ENCODE data around the gene VAV1.
"Not testable (repeated sequence)": the region's sequence is repeated elsewhere in the genome, so short reads cannot be mapped to it uniquely, and the experiment has no call there.

The VAV1 gene

DNA sequence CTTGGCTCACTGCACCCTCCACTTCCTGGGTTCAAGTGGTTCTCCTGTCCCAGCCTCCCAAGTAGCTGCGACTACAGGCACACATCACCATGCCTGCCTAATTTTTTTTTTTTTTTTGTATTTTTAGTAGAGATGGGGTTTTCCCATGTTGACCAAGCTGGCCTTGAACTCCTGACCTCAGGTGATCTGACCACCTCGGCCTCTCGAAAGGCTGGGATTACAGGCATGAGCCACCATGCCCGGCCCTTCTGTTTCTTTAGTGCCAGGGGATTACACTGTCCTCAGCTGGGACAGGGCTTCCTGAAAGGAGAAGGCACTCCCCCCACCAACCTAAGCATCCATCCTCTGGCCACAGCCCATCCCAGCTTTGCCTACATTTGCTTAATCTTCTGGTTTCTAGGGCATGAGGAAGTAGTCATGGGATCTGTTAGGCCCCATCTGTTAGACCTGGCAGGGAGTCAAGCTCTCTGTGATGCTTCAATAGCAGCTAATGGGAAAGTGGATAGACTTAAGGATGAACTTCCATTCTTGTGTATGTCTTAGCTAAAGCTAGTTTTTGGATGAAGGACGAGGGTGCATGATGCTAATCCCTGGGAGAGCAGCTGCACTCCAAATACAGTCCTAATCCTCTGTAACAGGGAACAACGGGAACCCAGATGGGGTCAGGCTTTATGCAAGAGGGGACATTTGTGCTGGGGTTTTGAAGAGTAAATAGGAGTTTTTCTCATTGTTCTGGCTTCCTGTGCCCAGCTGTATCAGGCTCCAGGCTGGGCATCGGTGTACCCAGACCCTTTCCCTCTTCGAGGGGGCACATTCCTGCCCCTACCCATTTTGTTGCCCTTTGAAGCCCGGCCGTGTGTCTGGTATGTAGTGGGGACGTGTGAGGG lies 2.6 kb downstream of the VAV1 start:
- H3K4me1 ChIP-seq (ENCODE audit: control insufficient read depth, insufficient read depth, low read length), result peaks cover 8% of the 10 kb centered on the region; the same call in 1 of the 2 replicates
- H3K4me3 ChIP-seq (ENCODE audit: low read depth, low read length), result no peak overlapping the region
- no peak overlapping the region for H3K9ac ChIP-seq (ENCODE audit: low read length)
- H3K27me3 ChIP-seq (ENCODE audit: control insufficient read depth, insufficient read depth, low read length), result no peaks in the 10 kb centered on the region
- H3K9me3 ChIP-seq (ENCODE audit: control insufficient read depth, insufficient read depth, low read depth, low read length), result no peaks in the 10 kb centered on the region
- no peaks in the 10 kb centered on the region for H3K36me3 ChIP-seq (ENCODE audit: control insufficient read depth, insufficient read depth, low read length)
- H3K27ac ChIP-seq (ENCODE audit: low read depth, low read length), result no peak overlapping the region

DNA sequence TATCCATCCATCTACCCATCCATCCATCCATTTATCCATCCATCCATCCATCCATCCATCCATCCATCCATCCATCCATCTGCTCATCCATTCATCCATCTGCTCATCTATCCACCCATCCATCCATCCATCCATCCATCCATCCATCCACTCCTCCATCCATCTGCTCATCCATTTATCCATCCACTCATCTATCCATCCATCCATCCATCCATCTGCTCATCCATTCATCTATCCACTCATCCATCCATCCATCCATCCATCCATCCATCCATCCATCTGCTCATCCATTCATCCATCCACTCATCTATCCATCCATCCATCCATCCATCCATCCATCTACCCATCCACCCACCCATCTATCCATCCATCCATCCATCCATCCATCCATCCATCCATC lies 3.5 kb downstream of the VAV1 start:
- H3K27me3 ChIP-seq (ENCODE audit: control insufficient read depth, insufficient read depth, low read length); H3K36me3 ChIP-seq (ENCODE audit: control insufficient read depth, insufficient read depth, low read length); H3K9me3 ChIP-seq (ENCODE audit: control insufficient read depth, insufficient read depth, low read depth, low read length); H3K27ac ChIP-seq (ENCODE audit: low read depth, low read length); H3K4me3 ChIP-seq (ENCODE audit: low read depth, low read length); H3K4me1 ChIP-seq (ENCODE audit: control insufficient read depth, insufficient read depth, low read length); H3K9ac ChIP-seq (ENCODE audit: low read length): not testable (repeated sequence)

DNA sequence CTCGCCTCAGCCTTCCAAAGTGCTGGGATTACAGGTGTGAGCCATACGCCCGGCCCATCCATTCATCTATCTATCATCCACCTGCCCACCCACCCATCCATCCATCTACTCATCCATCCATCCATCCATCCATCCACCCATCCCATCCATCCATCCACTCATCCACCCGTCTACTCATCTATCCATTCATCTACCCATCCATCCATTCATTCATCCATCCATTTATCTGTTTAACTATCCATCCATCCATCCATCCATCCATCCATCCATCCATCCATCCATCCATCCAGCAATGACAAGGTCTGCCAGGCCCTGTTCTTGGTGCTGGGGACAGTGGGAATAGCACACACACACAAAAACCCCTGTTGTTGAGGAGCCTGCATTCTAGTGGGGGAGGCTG lies 4.5 kb downstream of the VAV1 start:
- Histone ChIP-seq H3K27me3 (ENCODE audit: control insufficient read depth, insufficient read depth, low read length) (no peaks in the 10 kb centered on the region), H3K9me3 (ENCODE audit: control insufficient read depth, insufficient read depth, low read depth, low read length) (no peaks in the 10 kb centered on the region)

DNA sequence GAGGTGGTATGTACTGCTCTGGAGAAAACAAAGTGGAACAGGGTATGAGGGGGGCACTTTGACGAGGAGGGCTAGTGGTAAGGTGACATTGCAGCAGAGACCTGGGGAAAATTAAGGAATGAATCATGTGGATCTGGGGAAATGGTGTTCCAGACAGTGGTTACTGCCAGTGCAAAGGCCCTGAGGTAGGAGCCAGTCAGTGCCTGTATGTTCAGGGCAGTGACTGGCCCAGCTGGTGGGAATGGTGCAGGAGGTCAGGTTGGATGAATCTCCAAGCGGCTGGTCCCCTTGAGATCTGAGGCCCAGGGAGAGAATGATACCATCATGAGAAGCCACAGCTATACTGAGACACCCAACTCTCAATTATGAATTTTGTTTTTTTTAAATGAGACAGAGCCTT lies 4.9 kb downstream of the VAV1 start:
- no peaks in the 10 kb centered on the region for H3K27me3 ChIP-seq (ENCODE audit: control insufficient read depth, insufficient read depth, low read length)
- no peaks in the 10 kb centered on the region for H3K9me3 ChIP-seq (ENCODE audit: control insufficient read depth, insufficient read depth, low read depth, low read length)
- H3K9ac ChIP-seq (ENCODE audit: low read length), result no peak overlapping the region
- no peaks in the 10 kb centered on the region for H3K36me3 ChIP-seq (ENCODE audit: control insufficient read depth, insufficient read depth, low read length)
- no peak overlapping the region for H3K4me3 ChIP-seq (ENCODE audit: low read depth, low read length)
- H3K27ac ChIP-seq (ENCODE audit: low read depth, low read length), result no peak overlapping the region
- peaks cover 8% of the 10 kb centered on the region; the same call in 1 of the 2 replicates for H3K4me1 ChIP-seq (ENCODE audit: control insufficient read depth, insufficient read depth, low read length)

More for the DNA sequence above, 4.5 kb downstream of the VAV1 start:
- Histone ChIP-seq H3K27ac (ENCODE audit: low read depth, low read length) (no peak overlapping the region), H3K4me1 (ENCODE audit: control insufficient read depth, insufficient read depth, low read length) (peaks cover 8% of the 10 kb centered on the region; the same call in 1 of the 2 replicates), H3K4me3 (ENCODE audit: low read depth, low read length) (no peak overlapping the region), H3K36me3 (ENCODE audit: control insufficient read depth, insufficient read depth, low read length) (no peaks in the 10 kb centered on the region), H3K9ac (ENCODE audit: low read length) (no peak overlapping the region)

DNA sequence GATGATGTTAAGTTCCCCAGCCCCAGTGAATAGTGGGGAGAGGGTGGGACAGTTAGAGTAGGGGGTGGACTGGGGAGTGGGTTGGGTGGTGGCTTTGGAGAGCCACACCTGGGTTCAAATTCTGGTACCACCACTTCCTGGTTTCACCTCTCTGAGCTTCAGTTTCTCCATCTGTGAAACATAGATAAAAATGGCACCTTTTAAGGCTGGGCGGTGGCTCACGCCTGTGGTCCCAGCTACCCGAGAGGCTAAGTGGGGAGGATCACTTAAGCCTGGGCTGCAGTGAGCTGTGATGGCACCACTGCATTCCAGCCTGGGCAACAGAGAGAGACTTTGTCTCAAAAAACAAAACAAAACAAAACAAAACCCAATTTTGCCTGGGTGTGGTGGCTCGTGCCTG lies 5.9 kb downstream of the VAV1 start:
- Histone ChIP-seq H3K36me3 (ENCODE audit: control insufficient read depth, insufficient read depth, low read length) (no peaks in the 10 kb centered on the region), H3K27ac (ENCODE audit: low read depth, low read length) (no peak overlapping the region)

DNA sequence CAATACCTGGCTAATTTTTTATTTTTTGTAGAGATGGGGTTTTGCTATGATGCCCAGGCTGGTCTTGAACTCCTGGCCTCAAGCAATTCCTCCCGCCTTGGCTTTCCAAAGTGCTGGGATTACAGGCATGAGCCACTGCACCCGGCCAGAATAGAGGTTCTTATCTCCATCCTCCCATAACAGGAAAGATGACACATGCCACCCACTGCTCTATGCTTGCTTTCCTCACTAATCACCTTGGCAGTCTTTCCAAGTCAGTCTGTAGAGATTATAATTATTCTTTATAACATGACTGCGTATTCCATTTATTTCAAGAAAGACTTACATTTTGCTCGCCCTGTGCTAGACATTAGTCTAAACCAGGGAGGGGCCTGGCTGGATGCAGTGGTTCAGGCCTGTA lies 6.7 kb downstream of the VAV1 start:
- Histone ChIP-seq H3K9ac (ENCODE audit: low read length) (no peak overlapping the region), H3K27me3 (ENCODE audit: control insufficient read depth, insufficient read depth, low read length) (no peaks in the 10 kb centered on the region), H3K9me3 (ENCODE audit: control insufficient read depth, insufficient read depth, low read depth, low read length) (no peaks in the 10 kb centered on the region), H3K36me3 (ENCODE audit: control insufficient read depth, insufficient read depth, low read length) (no peaks in the 10 kb centered on the region), H3K4me1 (ENCODE audit: control insufficient read depth, insufficient read depth, low read length) (no peaks in the 10 kb centered on the region), H3K4me3 (ENCODE audit: low read depth, low read length) (no peak overlapping the region), H3K27ac (ENCODE audit: low read depth, low read length) (no peak overlapping the region)

More for the DNA sequence above, 5.9 kb downstream of the VAV1 start:
- Histone ChIP-seq H3K4me3 (ENCODE audit: low read depth, low read length) (no peak overlapping the region), H3K9me3 (ENCODE audit: control insufficient read depth, insufficient read depth, low read depth, low read length) (no peaks in the 10 kb centered on the region), H3K27me3 (ENCODE audit: control insufficient read depth, insufficient read depth, low read length) (no peaks in the 10 kb centered on the region), H3K4me1 (ENCODE audit: control insufficient read depth, insufficient read depth, low read length) (peaks cover 2% of the 10 kb centered on the region; the same call in 1 of the 2 replicates), H3K9ac (ENCODE audit: low read length) (no peak overlapping the region)

DNA sequence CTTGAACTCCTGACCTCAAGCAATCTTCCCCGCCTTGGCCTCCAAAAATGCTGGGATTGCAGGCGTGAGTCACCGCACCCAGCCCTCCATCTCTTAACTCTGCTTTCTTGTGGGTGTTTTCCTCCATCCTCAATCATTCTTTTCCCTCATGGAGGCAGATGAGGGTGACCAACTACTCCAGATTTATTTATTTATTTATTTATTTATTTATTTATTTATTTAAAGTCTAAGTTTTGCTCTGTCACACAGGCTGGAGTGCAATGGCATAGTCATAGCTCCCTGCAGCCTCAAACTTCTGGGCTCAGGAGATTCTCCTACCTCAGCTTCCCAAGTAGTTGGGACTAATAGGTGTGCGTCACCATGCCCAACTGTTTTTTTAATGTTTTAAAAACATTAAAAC lies 14.9 kb downstream of the VAV1 start:
- Histone ChIP-seq H3K9ac (ENCODE audit: low read length) (no peak overlapping the region), H3K36me3 (ENCODE audit: control insufficient read depth, insufficient read depth, low read length) (no peaks in the 10 kb centered on the region), H3K9me3 (ENCODE audit: control insufficient read depth, insufficient read depth, low read depth, low read length) (peaks cover 13% of the 10 kb centered on the region; the same call in 1 of the 2 replicates), H3K27ac (ENCODE audit: low read depth, low read length) (no peak overlapping the region), H3K27me3 (ENCODE audit: control insufficient read depth, insufficient read depth, low read length) (no peaks in the 10 kb centered on the region), H3K4me1 (ENCODE audit: control insufficient read depth, insufficient read depth, low read length) (no peaks in the 10 kb centered on the region), H3K4me3 (ENCODE audit: low read depth, low read length) (no peak overlapping the region)

DNA sequence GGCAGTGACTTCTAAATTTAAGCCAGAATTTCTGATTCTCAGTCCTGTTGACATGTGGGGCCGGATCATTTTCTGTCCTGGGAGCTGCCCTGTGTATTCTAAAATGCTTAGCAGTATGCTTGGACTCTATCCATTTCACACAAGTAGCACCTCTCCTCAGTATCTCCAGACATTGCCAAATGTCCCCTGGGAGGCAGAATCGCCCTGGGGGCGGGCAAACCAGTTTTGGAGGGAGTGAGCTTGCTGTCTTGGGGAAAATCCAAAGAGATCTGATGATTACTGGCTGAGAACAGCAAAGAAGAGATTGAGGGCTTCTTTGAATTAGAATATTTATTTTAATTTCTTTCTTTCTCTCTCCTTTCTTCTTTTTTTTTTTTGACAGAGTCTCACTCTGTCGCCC lies 16.4 kb downstream of the VAV1 start:
- Histone ChIP-seq H3K4me1 (ENCODE audit: control insufficient read depth, insufficient read depth, low read length) (no peaks in the 10 kb centered on the region), H3K27ac (ENCODE audit: low read depth, low read length) (no peak overlapping the region), H3K9me3 (ENCODE audit: control insufficient read depth, insufficient read depth, low read depth, low read length) (peaks cover 14% of the 10 kb centered on the region), H3K4me3 (ENCODE audit: low read depth, low read length) (no peak overlapping the region), H3K36me3 (ENCODE audit: control insufficient read depth, insufficient read depth, low read length) (no peaks in the 10 kb centered on the region), H3K27me3 (ENCODE audit: control insufficient read depth, insufficient read depth, low read length) (no peaks in the 10 kb centered on the region), H3K9ac (ENCODE audit: low read length) (no peak overlapping the region)

DNA sequence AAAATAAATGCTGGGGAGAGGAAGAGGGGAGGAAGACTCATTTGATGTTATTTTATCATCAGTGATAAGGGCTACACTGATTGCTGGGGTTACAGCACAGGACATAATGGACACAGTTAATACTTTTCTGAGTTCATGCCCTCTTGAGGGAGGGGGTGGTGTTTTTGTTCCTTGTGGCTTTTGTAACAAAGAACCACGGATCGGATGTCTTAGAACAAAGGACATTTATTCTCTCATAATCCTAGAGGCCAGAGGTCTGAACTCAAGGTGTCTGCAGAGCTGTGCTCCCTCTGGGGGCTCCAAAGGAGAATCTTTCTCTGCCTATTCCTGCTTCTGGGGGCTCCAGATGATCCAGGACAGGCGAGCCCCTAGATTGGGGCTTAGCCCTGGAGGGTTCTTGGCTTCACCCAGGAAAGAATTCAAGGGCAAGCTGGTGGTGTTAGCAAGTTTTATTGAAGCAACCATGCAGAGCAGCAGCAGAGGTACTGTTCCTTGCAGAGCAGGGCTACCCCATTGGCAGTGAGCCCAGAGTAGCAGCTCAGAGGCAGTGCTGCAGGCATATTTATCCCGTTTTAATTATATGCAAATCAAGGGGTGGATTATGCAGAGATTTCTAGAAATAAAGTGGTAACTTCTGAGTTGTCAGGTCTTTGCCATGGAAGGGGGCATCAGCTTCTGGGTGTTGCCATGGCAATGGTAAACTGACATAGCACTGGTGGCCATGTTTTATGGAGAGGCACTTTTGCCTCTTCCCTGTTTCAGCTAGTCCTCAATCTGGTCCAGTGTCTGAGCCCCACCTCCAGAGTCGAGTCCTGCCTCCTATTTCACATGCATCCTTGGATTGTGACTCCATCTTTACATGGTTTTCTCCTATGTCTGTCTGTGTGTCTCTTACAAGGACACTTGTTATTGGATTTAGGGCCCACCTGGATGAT lies 18.0 kb downstream of the VAV1 start:
- Histone ChIP-seq H3K9me3 (ENCODE audit: control insufficient read depth, insufficient read depth, low read depth, low read length) (peaks cover 27% of the 10 kb centered on the region), H3K9ac (ENCODE audit: low read length) (no peak overlapping the region), H3K4me1 (ENCODE audit: control insufficient read depth, insufficient read depth, low read length) (no peaks in the 10 kb centered on the region), H3K4me3 (ENCODE audit: low read depth, low read length) (no peak overlapping the region), H3K36me3 (ENCODE audit: control insufficient read depth, insufficient read depth, low read length) (no peaks in the 10 kb centered on the region), H3K27me3 (ENCODE audit: control insufficient read depth, insufficient read depth, low read length) (no peaks in the 10 kb centered on the region), H3K27ac (ENCODE audit: low read depth, low read length) (no peak overlapping the region)

DNA sequence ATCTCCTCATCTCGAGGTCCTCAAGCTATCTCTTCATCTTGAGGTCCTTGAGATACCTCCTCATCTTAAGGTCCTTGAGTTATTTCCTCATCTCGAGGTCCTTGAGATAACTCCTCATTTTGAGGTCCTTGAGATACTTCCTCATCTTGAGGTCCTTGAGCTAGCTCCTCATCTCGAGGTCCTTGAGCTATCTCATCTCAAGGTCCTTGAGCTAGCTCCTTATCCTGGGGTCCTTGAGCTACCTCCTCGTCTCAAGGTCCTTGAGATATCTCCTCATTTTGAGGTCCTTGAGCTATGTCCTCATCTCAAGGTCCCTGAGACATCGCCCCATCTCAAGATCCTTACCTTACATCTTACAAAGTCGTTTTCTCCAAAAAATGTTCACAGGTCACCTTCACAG lies 18.7 kb downstream of the VAV1 start:
- no peaks in the 10 kb centered on the region for H3K4me1 ChIP-seq (ENCODE audit: control insufficient read depth, insufficient read depth, low read length)
- no peak overlapping the region for H3K9ac ChIP-seq (ENCODE audit: low read length)
- H3K9me3 ChIP-seq (ENCODE audit: control insufficient read depth, insufficient read depth, low read depth, low read length), result peaks cover 29% of the 10 kb centered on the region
- H3K27me3 ChIP-seq (ENCODE audit: control insufficient read depth, insufficient read depth, low read length), result no peaks in the 10 kb centered on the region
- no peak overlapping the region for H3K27ac ChIP-seq (ENCODE audit: low read depth, low read length)
- no peaks in the 10 kb centered on the region for H3K36me3 ChIP-seq (ENCODE audit: control insufficient read depth, insufficient read depth, low read length)
- no peak overlapping the region for H3K4me3 ChIP-seq (ENCODE audit: low read depth, low read length)

DNA sequence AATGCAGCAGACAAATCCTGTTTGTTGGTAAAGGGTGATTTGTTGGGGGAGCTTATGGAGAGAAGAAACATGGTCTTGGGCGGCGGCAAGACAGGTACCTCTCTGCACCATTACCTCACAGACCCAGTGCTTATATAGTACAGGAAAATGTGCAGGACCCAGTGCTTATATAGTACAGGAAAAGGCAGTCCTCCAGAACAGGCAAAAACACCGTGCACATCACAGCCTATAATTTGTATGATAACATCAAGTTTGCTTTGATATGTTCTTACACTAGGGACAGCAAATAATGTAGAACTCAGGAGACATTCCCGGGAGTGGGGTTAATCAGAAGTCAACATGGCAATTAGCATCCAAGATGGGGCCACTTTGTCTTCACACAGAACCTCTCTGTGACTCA lies 20.9 kb downstream of the VAV1 start:
- Histone ChIP-seq H3K9me3 (ENCODE audit: control insufficient read depth, insufficient read depth, low read depth, low read length) (peaks cover 30% of the 10 kb centered on the region), H3K36me3 (ENCODE audit: control insufficient read depth, insufficient read depth, low read length) (no peaks in the 10 kb centered on the region), H3K27ac (ENCODE audit: low read depth, low read length) (no peak overlapping the region), H3K4me3 (ENCODE audit: low read depth, low read length) (no peak overlapping the region), H3K27me3 (ENCODE audit: control insufficient read depth, insufficient read depth, low read length) (no peaks in the 10 kb centered on the region), H3K4me1 (ENCODE audit: control insufficient read depth, insufficient read depth, low read length) (no peaks in the 10 kb centered on the region), H3K9ac (ENCODE audit: low read length) (no peak overlapping the region)
